Measurements from ENCODE around the gene JAM2. TPM values are rescaled to one million over a fixed set of nuclear protein-coding genes. Genes with fewer than 3 reads are reported as not detected.
A peak's percentile ranks its signal among the peaks of the same experiment; 100 is the strongest.

The JAM2 gene
- total RNA-seq, 4 donors from 2014 or later: 24.9 to 59.5 (median 38.2) TPM

- peak overlapping the region; percentile 79 to 91 for H3K4me3 ChIP-seq
- peak overlapping the region; percentile 95 to 100 (median 97) for H3K27ac ChIP-seq
- 0 to 1% methylated on average over 16 to 17 of the region's 48 CpGs for WGBS, 2 donors (ENCODE audit: low coverage in 1 of 2)
- H3K36me3 ChIP-seq: peaks cover 0 to 3% of the 10 kb centered on the region in 2 donors
- TF ChIP-seq POLR2A (IDR thresholded peaks at IDR 0.05) (peak in 1 of 2 donors; percentile 2), EP300 (IDR thresholded peaks at IDR 0.05) (no peak), POLR2AphosphoS5 (IDR thresholded peaks at IDR 0.05) (no peak)
- TF ChIP-seq, protein P1, sequence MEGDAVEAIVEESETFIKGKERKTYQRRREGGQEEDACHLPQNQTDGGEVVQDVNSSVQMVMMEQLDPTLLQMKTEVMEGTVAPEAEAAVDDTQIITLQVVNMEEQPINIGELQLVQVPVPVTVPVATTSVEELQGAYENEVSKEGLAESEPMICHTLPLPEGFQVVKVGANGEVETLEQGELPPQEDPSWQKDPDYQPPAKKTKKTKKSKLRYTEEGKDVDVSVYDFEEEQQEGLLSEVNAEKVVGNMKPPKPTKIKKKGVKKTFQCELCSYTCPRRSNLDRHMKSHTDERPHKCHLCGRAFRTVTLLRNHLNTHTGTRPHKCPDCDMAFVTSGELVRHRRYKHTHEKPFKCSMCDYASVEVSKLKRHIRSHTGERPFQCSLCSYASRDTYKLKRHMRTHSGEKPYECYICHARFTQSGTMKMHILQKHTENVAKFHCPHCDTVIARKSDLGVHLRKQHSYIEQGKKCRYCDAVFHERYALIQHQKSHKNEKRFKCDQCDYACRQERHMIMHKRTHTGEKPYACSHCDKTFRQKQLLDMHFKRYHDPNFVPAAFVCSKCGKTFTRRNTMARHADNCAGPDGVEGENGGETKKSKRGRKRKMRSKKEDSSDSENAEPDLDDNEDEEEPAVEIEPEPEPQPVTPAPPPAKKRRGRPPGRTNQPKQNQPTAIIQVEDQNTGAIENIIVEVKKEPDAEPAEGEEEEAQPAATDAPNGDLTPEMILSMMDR (IDR thresholded peaks at IDR 0.05): no peak
- H3K4me1 ChIP-seq: peaks cover 0 to 54% (median 25%) of the 10 kb centered on the region in 3 donors
- peak; percentile 75 for ATAC-seq
- H3K9me3 ChIP-seq: no peaks in the 10 kb centered on the region
- no peaks in the 10 kb centered on the region for H3K27me3 ChIP-seq
Measured at GRCh38 chr21:25735646-25736597, 96.9 kb downstream of the JAM2 start.

GRCh38 chr21:25737421-25737820 is 98.4 kb downstream of the JAM2 start:
- 40 to 61% methylated on average over 1 of the region's 1 CpG for WGBS, 2 donors (ENCODE audit: low coverage in 1 of 2)
- Histone ChIP-seq H3K4me1 (peaks cover 0 to 39% (median 17%) of the 10 kb centered on the region in 3 donors), H3K27me3 (no peaks in the 10 kb centered on the region), H3K36me3 (no peaks in the 10 kb centered on the region), H3K4me3 (no peak overlapping the region), H3K27ac (no peak overlapping the region), H3K9me3 (no peaks in the 10 kb centered on the region)
- no peak for TF ChIP-seq POLR2A (IDR thresholded peaks at IDR 0.05)
- TF ChIP-seq POLR2AphosphoS5 (IDR thresholded peaks at IDR 0.05): no peak
- no peak for TF ChIP-seq EP300 (IDR thresholded peaks at IDR 0.05)
- TF ChIP-seq, protein P1 (IDR thresholded peaks at IDR 0.05): no peak
- no peak for ATAC-seq

- Histone ChIP-seq H3K4me3 (no peak overlapping the region), H3K27me3 (no peaks in the 10 kb centered on the region), H3K27ac (no peak overlapping the region), H3K4me1 (peaks cover 0 to 2% (median 0%) of the 10 kb centered on the region in 3 donors), H3K36me3 (peaks cover 0 to 25% of the 10 kb centered on the region in 2 donors), H3K9me3 (no peaks in the 10 kb centered on the region)
- ATAC-seq: no peak
- WGBS, 2 donors (ENCODE audit: low coverage in 1 of 2): 91 to 93% methylated on average over 3 of the region's 3 CpGs
- TF ChIP-seq EP300 (IDR thresholded peaks at IDR 0.05): no peak
Measured at GRCh38 chr21:25742900-25743299, 103.8 kb downstream of the JAM2 start.

- Histone ChIP-seq H3K36me3 (peaks cover 0 to 38% of the 10 kb centered on the region in 2 donors), H3K9me3 (no peaks in the 10 kb centered on the region), H3K27ac (no peak overlapping the region), H3K27me3 (no peaks in the 10 kb centered on the region), H3K4me3 (no peak overlapping the region), H3K4me1 (no peaks in the 10 kb centered on the region)
- WGBS, 2 donors (ENCODE audit: low coverage in 1 of 2): 95 to 100% methylated on average over 2 of the region's 2 CpGs
- ATAC-seq: no peak
- TF ChIP-seq POLR2A (IDR thresholded peaks at IDR 0.05) (no peak), EP300 (IDR thresholded peaks at IDR 0.05) (no peak), POLR2AphosphoS5 (IDR thresholded peaks at IDR 0.05) (no peak)
- TF ChIP-seq, protein P1 (IDR thresholded peaks at IDR 0.05): no peak
Measured at GRCh38 chr21:25744854-25745253, 105.8 kb downstream of the JAM2 start.

GRCh38 chr21:25750085-25750484 is 111.0 kb downstream of the JAM2 start:
- WGBS, 2 donors (ENCODE audit: low coverage in 1 of 2): 80 to 91% methylated on average over 2 to 6 of the region's 6 CpGs
- H3K27me3 ChIP-seq: no peaks in the 10 kb centered on the region

More at GRCh38 chr21:25750085-25750484, 111.0 kb downstream of the JAM2 start:
- H3K36me3 ChIP-seq: peaks cover 0 to 65% of the 10 kb centered on the region in 2 donors
- H3K4me1 ChIP-seq: no peaks in the 10 kb centered on the region
- H3K9me3 ChIP-seq: no peaks in the 10 kb centered on the region
- no peak for TF ChIP-seq EP300 (IDR thresholded peaks at IDR 0.05)
- TF ChIP-seq, protein P1 (IDR thresholded peaks at IDR 0.05): no peak
- TF ChIP-seq POLR2AphosphoS5 (IDR thresholded peaks at IDR 0.05): no peak
- TF ChIP-seq POLR2A (IDR thresholded peaks at IDR 0.05): no peak
- ATAC-seq: no peak
- H3K4me3 ChIP-seq: no peak overlapping the region
- no peak overlapping the region for H3K27ac ChIP-seq

Data from gastroesophageal sphincter (tissue), 4 donors.